ENCODE measurements around the gene CSK. TPM values are rescaled to one million over a fixed set of nuclear protein-coding genes. Genes with fewer than 3 reads are reported as not detected.

CSK gene
- total RNA-seq, 1 experiment from 2014 or later = 49.2 TPM

- H3K18ac ChIP-seq (ENCODE audit: insufficient read length, low read depth, low read length) = peak within 1 kb of the TSS; percentile 4
- H3K9me3 Mint-ChIP-seq = no peaks in the 10 kb centered on the region
- H3K4me3 Mint-ChIP-seq = peak within 1 kb of the TSS in 1 of 2 experiments; percentile 65; a peak in 3 of 5 replicates
- no peak within 1 kb of the TSS for H2AK5ac ChIP-seq (ENCODE audit: insufficient read length, low read length)
- peaks cover 68% of the 10 kb centered on the region for H3K27me3 Mint-ChIP-seq (ENCODE audit: low read depth)
- no peak within 1 kb of the TSS for H2BK5ac ChIP-seq (ENCODE audit: insufficient read length, low read length)
- no peaks in the 10 kb centered on the region for H3K79me2 ChIP-seq (ENCODE audit: insufficient read depth, low read length)
- no peaks in the 10 kb centered on the region for H3K36me3 Mint-ChIP-seq (ENCODE audit: insufficient read depth in 1 of 3, low read depth in 3 of 3)
- H3K56ac ChIP-seq (ENCODE audit: insufficient read length, low read depth, low read length) = no peak within 1 kb of the TSS
- no peaks in the 10 kb centered on the region for H3K9me3 ChIP-seq (ENCODE audit: control insufficient read depth, low read depth, low read length)
- no peak within 1 kb of the TSS for H4K5ac ChIP-seq (ENCODE audit: insufficient read length, low read depth, low read length)
- H4K91ac ChIP-seq (ENCODE audit: insufficient read length, low read depth, low read length) = no peak within 1 kb of the TSS
- H3K9ac ChIP-seq (ENCODE audit: extremely low read depth, insufficient read length, low read length) = no peak within 1 kb of the TSS
- no peak within 1 kb of the TSS; the same call in 1 of the 2 replicates for H3K14ac ChIP-seq (ENCODE audit: insufficient read depth, low read length)
- no peak within 1 kb of the TSS for H2BK15ac ChIP-seq (ENCODE audit: low read depth, low read length)
- no peak within 1 kb of the TSS for H3K27ac ChIP-seq (ENCODE audit: insufficient read length, low read depth, low read length)
- TF ChIP-seq CTCF (conservative IDR thresholded peaks at IDR 0.05) = no peak
- peak within 1 kb of the TSS; percentile 24 for H3K4me2 ChIP-seq (ENCODE audit: insufficient read depth, insufficient read length, low read length)
- H2BK12ac ChIP-seq (ENCODE audit: insufficient read length, low read depth, low read length) = no peak within 1 kb of the TSS
- H3K4ac ChIP-seq (ENCODE audit: low read depth, low read length) = no peak within 1 kb of the TSS
- WGBS (ENCODE audit: extremely low coverage, insufficient read length, low lambda C conversion rate) = no CpG with 5 or more reads among the region's 44 CpGs
- H3K4me1 ChIP-seq (ENCODE audit: insufficient read depth, low read length) = no peaks in the 10 kb centered on the region
- H3K27ac Mint-ChIP-seq = no peak within 1 kb of the TSS
- DNase-seq = peak; percentile 59
- no peak within 1 kb of the TSS for H2BK120ac ChIP-seq (ENCODE audit: low read depth, low read length, poor library complexity, severe bottlenecking)
- H4K8ac ChIP-seq (replicated peaks; ENCODE audit: insufficient read length, low read depth, low read length) = no peak within 1 kb of the TSS
- no peaks in the 10 kb centered on the region for H3K23me2 ChIP-seq (ENCODE audit: insufficient read length, low read depth, low read length, poor library complexity, severe bottlenecking)
- no peak within 1 kb of the TSS for H2AFZ ChIP-seq (ENCODE audit: low read length)
- H4K20me1 ChIP-seq (ENCODE audit: control insufficient read depth, insufficient read depth, insufficient read length) = no peaks in the 10 kb centered on the region
- no peak within 1 kb of the TSS for H3K23ac ChIP-seq (ENCODE audit: insufficient read length, low read depth, low read length)
- H3K27me3 ChIP-seq (ENCODE audit: insufficient read depth, low read length) = peaks cover 10% of the 10 kb centered on the region; the same call in 1 of the 2 replicates
- no peak within 1 kb of the TSS for H3T11ph ChIP-seq (ENCODE audit: low read length)
- peaks cover 4 to 33% of the 10 kb centered on the region in 2 experiments for H3K4me1 Mint-ChIP-seq
- no peak within 1 kb of the TSS for H2BK20ac ChIP-seq (ENCODE audit: low read depth, low read length, poor library complexity, severe bottlenecking)
- H3K79me1 ChIP-seq (ENCODE audit: insufficient read depth, low read depth, low read length, poor library complexity, severe bottlenecking) = no peaks in the 10 kb centered on the region
Measured at GRCh38 chr15:74826364-74826819, 44.5 kb downstream of the CSK start, which contains the start of gene CPLX3. TSS of gene CPLX3 (plus strand) at chr15:74826627. CDS start at chr15:74826704, 77 bp downstream.

Data from H9 (cell line).